ENCODE results near the gene FGF2. TPM values are rescaled to one million over a fixed set of nuclear protein-coding genes. Genes with fewer than 3 reads are reported as not detected.

The FGF2 gene
- total and polyA plus RNA-seq, 2 donors (not counting 1 experiment from before 2014, with no cell fraction given) = 0.13 TPM; not detected in 1

DNA sequence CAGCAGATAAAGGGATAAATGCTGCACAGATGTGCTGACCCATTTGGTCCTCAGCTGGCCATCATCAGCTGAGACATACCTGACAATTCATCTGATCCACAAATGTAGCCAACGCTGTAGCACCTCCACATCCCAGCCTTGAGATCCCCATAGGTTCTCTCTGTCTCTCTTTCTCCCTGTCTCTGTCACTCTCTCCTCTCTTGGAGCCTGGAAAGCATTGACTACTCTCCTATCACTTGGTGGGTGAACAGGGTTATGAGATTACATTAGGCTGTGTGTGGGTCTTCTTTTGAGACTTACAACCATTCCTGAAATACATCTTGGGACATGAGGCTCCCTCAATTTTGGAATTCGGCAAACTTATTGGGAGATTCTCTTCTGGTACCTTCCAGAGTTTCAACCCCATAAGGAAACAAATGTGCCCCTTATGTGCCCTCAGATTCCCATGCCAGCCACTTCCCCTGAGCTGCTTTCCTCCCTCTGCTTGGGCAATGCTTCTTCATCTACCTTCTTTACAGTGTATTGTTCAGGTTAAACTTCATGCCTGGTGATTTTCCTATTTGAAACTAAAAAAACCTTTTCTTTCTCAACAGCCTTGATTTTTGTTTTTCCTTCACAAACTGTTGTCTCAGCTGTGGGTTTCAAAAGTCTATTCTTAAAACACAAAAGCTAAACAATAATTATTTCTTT, 29.1 kb upstream of the FGF2 start:
- Histone ChIP-seq H3K27ac (ENCODE audit: low read length in 2 of 2) (no peak overlapping the region), H3K36me3 (replicated peaks in 1 of 2; ENCODE audit: control extremely low read depth in 1 of 2, control insufficient read depth in 1 of 2, extremely low read depth in 1 of 2, insufficient read depth in 2 of 2, low read length in 1 of 2) (no peaks in the 10 kb centered on the region), H4K20me1 (ENCODE audit: control insufficient read depth, insufficient read depth, low read length, poor library complexity, severe bottlenecking) (no peaks in the 10 kb centered on the region), H3K9ac (ENCODE audit: low read length) (no peak overlapping the region), H3K4me1 (ENCODE audit: control insufficient read depth in 2 of 2, insufficient read depth in 2 of 2, low read length in 2 of 2) (no peaks in the 10 kb centered on the region), H3K4me3 (ENCODE audit: control extremely low read depth in 1 of 5, extremely low read depth in 1 of 5, insufficient read depth in 1 of 5, low read depth in 2 of 5, low read length in 4 of 5) (no peak overlapping the region), H3K9me3 (ENCODE audit: control extremely low read depth in 1 of 3, control insufficient read depth in 2 of 3, insufficient read depth in 1 of 3, low read length in 2 of 3) (no peaks in the 10 kb centered on the region), H2AFZ (ENCODE audit: insufficient read depth, low read depth, low read length, poor library complexity, severe bottlenecking) (no peak overlapping the region), H3K79me2 (ENCODE audit: control insufficient read depth, insufficient read depth, low read length) (no peaks in the 10 kb centered on the region), H3K4me2 (replicated peaks; ENCODE audit: low read depth, low read length, poor library complexity, severe bottlenecking) (no peak overlapping the region), H3K27me3 (replicated peaks in 1 of 4; ENCODE audit: control extremely low read depth in 1 of 4, control insufficient read depth in 3 of 4, insufficient read depth in 4 of 4, low read length in 3 of 4) (no peaks in the 10 kb centered on the region)
- intact Hi-C loops (cut with micrococcal nuclease) = no loop called here
- H3K27me3 Mint-ChIP-seq = peaks cover 14% of the 10 kb centered on the region
- POLR2A ChIA-PET = no interaction called here
- H3K27ac Mint-ChIP-seq = no peak overlapping the region
- no peak overlapping the region for H3K4me3 Mint-ChIP-seq
- no peak for DNase-seq
- TF ChIP-seq CTCF (IDR thresholded peaks at IDR 0.05) (no peak), EZH2 (IDR thresholded peaks at IDR 0.05; ENCODE audit: borderline replicate concordance, insufficient read depth, low read depth, low read length, poor library complexity, severe bottlenecking) (no peak)
- CTCF ChIA-PET = interaction anchor here (0.7 kb wide), 1 partner anchor 40 kb away, joined by 3 read pairs; no protein-coding TSS in a partner anchor
- WGBS (ENCODE audit: insufficient coverage) = no CpG with 5 or more reads among the region's 2 CpGs
- H3K9me3 Mint-ChIP-seq (ENCODE audit: insufficient read depth) = no peaks in the 10 kb centered on the region
- H3K4me1 Mint-ChIP-seq = no peaks in the 10 kb centered on the region
- no peak for ATAC-seq (ENCODE audit: low read depth)

GRCh38 chr4:122798101-122798500, 28.5 kb upstream of the FGF2 start:
- no peak for TF ChIP-seq CTCF (IDR thresholded peaks at IDR 0.05)
- no peak for TF ChIP-seq EZH2 (IDR thresholded peaks at IDR 0.05; ENCODE audit: borderline replicate concordance, insufficient read depth, low read depth, low read length, poor library complexity, severe bottlenecking)
- no peaks in the 10 kb centered on the region for H3K9me3 ChIP-seq (ENCODE audit: control extremely low read depth in 1 of 3, control insufficient read depth in 2 of 3, insufficient read depth in 1 of 3, low read length in 2 of 3)
- Mint-ChIP-seq H3K9me3 (ENCODE audit: insufficient read depth) (no peaks in the 10 kb centered on the region), H3K27ac (no peak overlapping the region), H3K4me1 (no peaks in the 10 kb centered on the region), H3K4me3 (no peak overlapping the region), H3K27me3 (peaks cover 14% of the 10 kb centered on the region)
- no peak overlapping the region for H2AFZ ChIP-seq (ENCODE audit: insufficient read depth, low read depth, low read length, poor library complexity, severe bottlenecking)
- no peaks in the 10 kb centered on the region for H3K36me3 ChIP-seq (replicated peaks in 1 of 2; ENCODE audit: control extremely low read depth in 1 of 2, control insufficient read depth in 1 of 2, extremely low read depth in 1 of 2, insufficient read depth in 2 of 2, low read length in 1 of 2)
- DNase-seq = no peak
- POLR2A ChIA-PET = no interaction called here
- no peaks in the 10 kb centered on the region for H3K79me2 ChIP-seq (ENCODE audit: control insufficient read depth, insufficient read depth, low read length)
- no CpG with 5 or more reads among the region's 5 CpGs for WGBS (ENCODE audit: insufficient coverage)
- intact Hi-C loops (cut with micrococcal nuclease) = no loop called here
- ATAC-seq (ENCODE audit: low read depth) = no peak
- no peak overlapping the region for H3K9ac ChIP-seq (ENCODE audit: low read length)
- CTCF ChIA-PET = no interaction called here
- H4K20me1 ChIP-seq (ENCODE audit: control insufficient read depth, insufficient read depth, low read length, poor library complexity, severe bottlenecking) = no peaks in the 10 kb centered on the region
- no peaks in the 10 kb centered on the region for H3K27me3 ChIP-seq (replicated peaks in 1 of 4; ENCODE audit: control extremely low read depth in 1 of 4, control insufficient read depth in 3 of 4, insufficient read depth in 4 of 4, low read length in 3 of 4)
- no peak overlapping the region for H3K27ac ChIP-seq (ENCODE audit: low read length in 2 of 2)
- H3K4me3 ChIP-seq (ENCODE audit: control extremely low read depth in 1 of 5, extremely low read depth in 1 of 5, insufficient read depth in 1 of 5, low read depth in 2 of 5, low read length in 4 of 5) = no peak overlapping the region
- H3K4me1 ChIP-seq (ENCODE audit: control insufficient read depth in 2 of 2, insufficient read depth in 2 of 2, low read length in 2 of 2) = no peaks in the 10 kb centered on the region
- no peak overlapping the region for H3K4me2 ChIP-seq (replicated peaks; ENCODE audit: low read depth, low read length, poor library complexity, severe bottlenecking)
